Lung (tissue), 12 donors: ENCODE results near the gene SLC15A3. TPM values are rescaled to one million over a fixed set of nuclear protein-coding genes. Genes with fewer than 3 reads are reported as not detected.
"Not testable (repeated sequence)": the region's sequence is repeated elsewhere in the genome, so short reads cannot be mapped to it uniquely, and the experiment has no call there.

Source experiments
- ATAC-seq: fragments of 200-7000 bp; cut with Tn5 transposase; one replicate; pipeline ENCODE4 v1.9.1; 2020; ENCODE audit warnings: moderate number of reproducible peaks; ENCODE audit not compliant: insufficient read depth, low FRiP score
- DNase-seq, 3 donors: peaks; one replicate each; pipeline ENCODE4 v3.0.0-alpha.2; 2013 to 2017
- H3K27ac ChIP-seq, 2 donors: one replicate each; pipeline ENCODE4 v1.5.1; 2013; ENCODE audit warnings: mild to moderate bottlenecking in 2 of 2, moderate library complexity in 2 of 2, control low read depth in 1 of 2, inconsistent platforms in 1 of 2, low read depth in 1 of 2, low read length in 1 of 2
- H3K27me3 ChIP-seq, 3 donors: one replicate each; pipeline ENCODE4 v1.5.1; 2013; ENCODE audit warnings: low read length in 2 of 3; ENCODE audit not compliant: control insufficient read depth in 3 of 3, insufficient read depth in 3 of 3
- H3K36me3 ChIP-seq, 4 donors: one replicate each; pipeline ENCODE4 v1.5.1; 2013; ENCODE audit warnings: low read length in 4 of 4, mild to moderate bottlenecking in 1 of 4, moderate library complexity in 1 of 4; ENCODE audit not compliant: control insufficient read depth in 4 of 4, insufficient read depth in 4 of 4
- H3K4me1 ChIP-seq, 5 donors: one replicate each; pipeline ENCODE4 v1.5.1; 2013; ENCODE audit warnings: low read length in 5 of 5, mild to moderate bottlenecking in 2 of 5, moderate library complexity in 1 of 5; ENCODE audit not compliant: control insufficient read depth in 5 of 5, insufficient read depth in 5 of 5
- H3K4me3 ChIP-seq: one replicate; pipeline ENCODE4 v1.5.1; 2013; ENCODE audit warnings: mild to moderate bottlenecking, control low read depth, moderate library complexity
- H3K9ac ChIP-seq, 2 donors: one replicate each; pipeline ENCODE4 v1.5.1; 2013; ENCODE audit warnings: low read length in 2 of 2, control low read depth in 1 of 2; ENCODE audit not compliant: insufficient read depth in 1 of 2
- H3K9me3 ChIP-seq, 4 donors: one replicate each; pipeline ENCODE4 v1.5.1; 2013; ENCODE audit warnings: low read length in 3 of 4, mild to moderate bottlenecking in 1 of 4, moderate library complexity in 1 of 4; ENCODE audit not compliant: control insufficient read depth in 4 of 4, insufficient read depth in 3 of 4
- WGBS, 2 donors: extraction: QIAGEN DNeasy Blood & Tissue Kit; methylation state at CpG; one replicate each; pipeline ENCODE4 v1.1.7; 2013; 5-methylcytosine and 5-hydroxymethylcytosine counted together
- polyA plus RNA-seq, 2 donors: library from polyadenylated mRNA; stranded (reverse); fragments of 200-250 nt; gene quantifications; one replicate each; pipeline ENCODE4 v1.2.1, GENCODE V29; 2013
- total RNA-seq, 2 donors: library from RNA; depleted of rRNA in 1 of 2; stranded (reverse); fragments of >200 nt in 1 of 2; gene quantifications; one replicate each; pipeline ENCODE4 v1.2.1, GENCODE V29; 2014 to 2021
- TF ChIP-seq, protein P1 (sequence below): IDR thresholded peaks from 2 replicates; pipeline ENCODE4 v1.5.1; 2012; ENCODE audit warnings: mild to moderate bottlenecking; ENCODE audit errors: control extremely low read depth, extremely low read depth
- donor health status: control.
- donor health status: control.
- donor health status: Bipolar disorder and iron deficiency.
- donor health status: healthy.
- donor health status: DM: yes; HTN: yes; CAD: no.

SLC15A3 gene
- total and polyA plus RNA-seq, 4 donors: 29.9 to 166 (median 98.6) TPM

DNA sequence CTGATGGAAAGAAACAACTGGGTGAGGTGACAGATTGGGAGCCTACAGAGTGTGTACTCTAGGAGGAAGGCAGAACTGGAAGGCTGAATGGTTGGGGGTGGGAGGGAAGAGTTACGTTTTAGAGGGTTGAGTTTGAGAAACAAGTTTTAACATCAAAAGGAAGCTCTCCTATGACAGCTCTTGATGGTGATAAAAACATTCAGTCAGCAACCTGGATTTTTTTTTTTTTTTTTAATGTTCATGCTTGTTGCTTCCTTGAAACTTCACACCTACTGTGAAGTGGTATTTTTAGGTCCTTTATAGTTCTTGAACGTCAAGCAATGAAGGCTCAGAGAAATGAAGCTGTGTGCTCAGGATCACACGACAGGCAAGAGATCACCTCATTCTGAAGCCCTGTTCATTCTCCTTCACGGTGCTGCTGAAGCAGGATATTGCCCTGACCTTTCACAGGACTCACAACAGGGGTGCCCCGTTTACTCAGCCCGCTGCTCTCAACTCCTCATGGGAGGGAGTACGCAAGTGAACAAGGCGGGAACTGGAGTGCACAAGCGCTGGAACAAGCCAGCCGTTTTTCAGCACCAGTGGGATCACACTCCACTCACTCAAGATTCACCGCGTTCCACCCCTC is 39.6 kb downstream of the SLC15A3 start:
- no peaks in the 10 kb centered on the region for H3K36me3 ChIP-seq
- ATAC-seq (no peak), DNase-seq (no peak)
- H3K9me3 ChIP-seq: no peaks in the 10 kb centered on the region
- peaks cover 7 to 29% (median 13%) of the 10 kb centered on the region in 5 donors for H3K4me1 ChIP-seq
- peak overlapping the region in 1 of 2 donors; percentile 40 for H3K9ac ChIP-seq
- WGBS, 2 donors: 66 to 87% methylated on average over 12 of the region's 12 CpGs
- no peak overlapping the region for H3K4me3 ChIP-seq
- H3K27me3 ChIP-seq: no peaks in the 10 kb centered on the region
- TF ChIP-seq, protein P1, sequence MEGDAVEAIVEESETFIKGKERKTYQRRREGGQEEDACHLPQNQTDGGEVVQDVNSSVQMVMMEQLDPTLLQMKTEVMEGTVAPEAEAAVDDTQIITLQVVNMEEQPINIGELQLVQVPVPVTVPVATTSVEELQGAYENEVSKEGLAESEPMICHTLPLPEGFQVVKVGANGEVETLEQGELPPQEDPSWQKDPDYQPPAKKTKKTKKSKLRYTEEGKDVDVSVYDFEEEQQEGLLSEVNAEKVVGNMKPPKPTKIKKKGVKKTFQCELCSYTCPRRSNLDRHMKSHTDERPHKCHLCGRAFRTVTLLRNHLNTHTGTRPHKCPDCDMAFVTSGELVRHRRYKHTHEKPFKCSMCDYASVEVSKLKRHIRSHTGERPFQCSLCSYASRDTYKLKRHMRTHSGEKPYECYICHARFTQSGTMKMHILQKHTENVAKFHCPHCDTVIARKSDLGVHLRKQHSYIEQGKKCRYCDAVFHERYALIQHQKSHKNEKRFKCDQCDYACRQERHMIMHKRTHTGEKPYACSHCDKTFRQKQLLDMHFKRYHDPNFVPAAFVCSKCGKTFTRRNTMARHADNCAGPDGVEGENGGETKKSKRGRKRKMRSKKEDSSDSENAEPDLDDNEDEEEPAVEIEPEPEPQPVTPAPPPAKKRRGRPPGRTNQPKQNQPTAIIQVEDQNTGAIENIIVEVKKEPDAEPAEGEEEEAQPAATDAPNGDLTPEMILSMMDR: no peak
- no peak overlapping the region for H3K27ac ChIP-seq

DNA sequence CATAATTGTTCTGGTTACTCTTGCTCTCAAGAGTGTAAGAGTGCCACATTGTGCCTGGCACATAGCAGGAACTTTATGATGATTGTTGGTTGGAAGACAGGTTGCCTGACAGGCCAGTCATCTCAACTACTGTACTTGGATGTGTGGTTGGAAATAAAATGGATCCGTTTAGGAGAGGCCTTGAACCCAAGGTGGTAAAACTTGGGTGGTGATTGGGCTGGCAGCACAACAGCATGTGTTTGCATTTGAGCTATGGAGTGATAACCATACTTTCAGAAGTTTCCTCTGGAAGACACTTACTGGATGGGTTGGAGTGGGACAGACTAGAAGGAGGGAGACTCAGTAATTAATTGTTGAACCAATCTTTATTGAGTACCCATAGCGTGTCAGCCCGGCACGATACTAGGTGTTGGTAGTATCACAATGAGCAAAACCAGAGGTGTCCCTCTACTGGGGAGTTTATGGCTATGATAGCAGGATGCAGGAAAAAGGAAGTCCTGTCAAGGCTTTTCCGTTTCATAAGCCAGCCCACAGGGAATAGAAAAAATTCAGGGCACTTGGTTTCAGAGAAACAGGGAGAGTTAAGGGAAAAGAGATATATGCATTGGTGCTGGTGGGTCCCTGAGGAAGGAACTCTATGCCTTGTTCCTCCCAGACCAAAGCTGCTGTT is 41.1 kb downstream of the SLC15A3 start:
- Histone ChIP-seq H3K36me3 (no peaks in the 10 kb centered on the region), H3K4me1 (peaks cover 7 to 28% (median 12%) of the 10 kb centered on the region in 5 donors), H3K27ac (peak overlapping the region in 1 of 2 donors; percentile 65), H3K4me3 (no peak overlapping the region), H3K9ac (no peak overlapping the region), H3K9me3 (no peaks in the 10 kb centered on the region), H3K27me3 (no peaks in the 10 kb centered on the region)
- DNase-seq: peak in 2 of 3 donors; percentile 28 to 29
- TF ChIP-seq, protein P1: no peak
- 53 to 60% methylated on average over 5 of the region's 5 CpGs for WGBS, 2 donors
- no peak for ATAC-seq

DNA sequence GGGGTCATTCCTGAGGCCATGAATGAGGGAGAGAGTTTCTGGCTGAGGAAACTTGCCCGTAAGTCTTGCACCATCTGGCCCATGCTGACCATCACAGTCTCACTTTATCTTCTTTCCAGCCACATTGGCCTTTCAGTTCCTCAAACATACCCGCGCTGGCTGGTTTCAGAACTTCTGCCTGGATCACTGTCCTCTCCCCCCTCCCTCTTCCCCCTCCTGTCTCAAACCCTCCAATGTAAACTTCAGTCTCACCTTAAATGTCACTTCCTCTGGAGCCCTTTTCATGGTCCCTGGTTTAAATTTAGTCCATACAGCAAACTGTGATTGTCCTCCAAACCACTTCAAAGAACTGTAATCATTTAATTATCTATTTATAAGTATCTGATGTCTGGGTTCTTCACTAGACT is 41.7 kb downstream of the SLC15A3 start:
- no peak overlapping the region for H3K4me3 ChIP-seq
- H3K4me1 ChIP-seq: peaks cover 9 to 28% (median 12%) of the 10 kb centered on the region in 5 donors
- TF ChIP-seq, protein P1: no peak
- H3K27ac ChIP-seq: no peak overlapping the region
- no peaks in the 10 kb centered on the region for H3K9me3 ChIP-seq
- peak in 1 of 3 donors; percentile 19 for DNase-seq
- no peak overlapping the region for H3K9ac ChIP-seq
- H3K36me3 ChIP-seq: no peaks in the 10 kb centered on the region
- no peak for ATAC-seq
- WGBS, 2 donors: 37 to 73% methylated on average over 3 of the region's 3 CpGs
- H3K27me3 ChIP-seq: no peaks in the 10 kb centered on the region

DNA sequence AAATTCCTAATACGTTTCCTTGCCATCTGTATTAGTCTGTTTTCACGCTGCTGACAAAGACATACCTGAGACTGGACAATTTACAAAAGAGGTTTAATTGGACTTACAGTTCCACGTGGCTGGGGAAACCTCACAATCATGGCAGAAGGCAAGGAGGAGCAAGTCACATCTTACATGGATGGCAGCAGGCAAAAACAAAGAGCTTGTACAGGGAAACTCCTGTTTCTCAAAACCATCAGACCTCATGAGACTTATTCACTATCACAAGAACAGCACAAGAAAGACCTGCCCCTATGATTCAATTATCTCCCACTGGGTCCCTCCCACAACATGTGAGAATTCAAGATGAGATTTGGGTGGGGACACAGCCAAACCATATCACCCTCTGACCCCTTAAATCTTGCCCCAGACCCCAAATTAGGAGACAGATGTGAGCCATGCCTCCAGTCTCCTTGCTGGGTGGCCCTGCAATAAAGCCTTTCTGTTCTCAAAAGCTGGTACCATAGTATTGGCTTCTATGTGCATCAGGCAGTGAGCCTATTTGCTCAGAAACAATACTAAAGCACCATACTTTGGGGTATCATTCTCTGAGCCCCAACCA is 42.2 kb downstream of the SLC15A3 start:
- H3K27me3 ChIP-seq, H3K9ac ChIP-seq, H3K27ac ChIP-seq, H3K4me3 ChIP-seq, DNase-seq, ATAC-seq, H3K36me3 ChIP-seq, H3K9me3 ChIP-seq: not testable (repeated sequence)
- peaks cover 11 to 28% (median 17%) of the 10 kb centered on the region in 5 donors for H3K4me1 ChIP-seq
- WGBS, 2 donors: 73 to 82% methylated on average over 3 of the region's 3 CpGs
